Suppressor macrophage treated with lipopolysaccharide for 4 hours (primary cell): Measurements from ENCODE around the gene COPZ2.

Experiments
- DNase-seq: peaks from one replicate; pipeline ENCODE4 v3.0.0-alpha.2; 2020

The COPZ2 gene

GRCh38 chr17:47982645-47983390 is 54.8 kb downstream of the COPZ2 start:
- peak; percentile 50 for DNase-seq

GRCh38 chr17:47982091-47982617 is 55.4 kb downstream of the COPZ2 start:
- DNase-seq, result no peak

- DNase-seq, result no peak
Observed at GRCh38 chr17:47981462-47981861, 56.1 kb downstream of the COPZ2 start.

- DNase-seq, result no peak
Observed at GRCh38 chr17:47980541-47980940, 57.1 kb downstream of the COPZ2 start.

- DNase-seq, result peak; percentile 82
Observed at GRCh38 chr17:47978324-47978723, 59.3 kb downstream of the COPZ2 start.
